K562 (cell line): Measurements from ENCODE around the gene FRMD5. TPM values are rescaled to one million over a fixed set of nuclear protein-coding genes. Genes with fewer than 3 reads are reported as not detected.
A peak's percentile ranks its signal among the peaks of the same experiment; 100 is the strongest.

Experiments used
- BRF1 ChIP-seq: IDR thresholded peaks from 3 replicates; pipeline ENCODE4 v1.6.1; 2011; ENCODE audit warnings: borderline replicate concordance, mild to moderate bottlenecking; ENCODE audit not compliant: insufficient read length; ENCODE audit errors: extremely low read depth
- CBX1 ChIP-seq: sonication (generic); IDR thresholded peaks from 2 replicates; pipeline ENCODE4 v1.6.1; 2016; ENCODE audit warnings: antibody characterized with exemption, low read depth, mild to moderate bottlenecking
- FOXA1 ChIP-seq: fragments of 450-650 bp; IDR thresholded peaks from 2 replicates; pipeline ENCODE4 v1.6.1; 2016; ENCODE audit warnings: mild to moderate bottlenecking, borderline replicate concordance
- FOXO4 ChIP-seq: fragments of 450-650 bp; formaldehyde crosslinking; IDR thresholded peaks from 2 replicates; pipeline ENCODE4 v1.4.0; 2020; ENCODE audit warnings: mild to moderate bottlenecking, moderate library complexity
- HOXB6 ChIP-seq: fragments of 250-450 bp; sonication (Bioruptor Pico); IDR thresholded peaks from 2 replicates; pipeline ENCODE4 v1.5.1; 2022; ENCODE audit warnings: mild to moderate bottlenecking, borderline replicate concordance
- MAZ ChIP-seq, 2 experiments: fragments of 450-650 bp in 1 of 2; sonication (generic) in 1 of 2; formaldehyde crosslinking; IDR thresholded peaks in 1 of 2; conservative IDR thresholded peaks in 1 of 2; 2 replicates each; pipeline versions ENCODE4 v1.4.0 to v1.5.0; 2020; ENCODE audit warnings: mild to moderate bottlenecking in 1 of 2, missing genetic modification reagents in 1 of 2
- MIER1 ChIP-seq: fragments of 450-650 bp; IDR thresholded peaks from 2 replicates; pipeline ENCODE4 v1.6.1; 2016; ENCODE audit warnings: antibody characterized with exemption, mild to moderate bottlenecking, low read depth
- NFIC ChIP-seq: fragments of 450-650 bp; IDR thresholded peaks from 2 replicates; pipeline ENCODE4 v1.6.1; 2017; ENCODE audit warnings: mild to moderate bottlenecking, inconsistent platforms
- POLR2AphosphoS2 ChIP-seq: IDR thresholded peaks from 2 replicates; pipeline ENCODE4 v1.6.1; 2012; ENCODE audit warnings: low read length, improper control_type of control experiment
- PTRF ChIP-seq: fragments of 450-650 bp; IDR thresholded peaks from 2 replicates; pipeline ENCODE4 v1.6.1; 2016; ENCODE audit warnings: mild to moderate bottlenecking, missing genetic modification characterization, missing compliant biosample characterization
- SAFB ChIP-seq: fragments of 200-400 bp; formaldehyde crosslinking; IDR thresholded peaks from 2 replicates; pipeline ENCODE4 v1.6.1; 2017; ENCODE audit warnings: low read depth, low read length, borderline replicate concordance
- SIN3B ChIP-seq: fragments of 450-650 bp; IDR thresholded peaks from 2 replicates; pipeline ENCODE4 v1.6.1; 2017; ENCODE audit warnings: low read depth, mild to moderate bottlenecking, moderate library complexity
- SREBF2 ChIP-seq: sonication (generic); formaldehyde crosslinking; IDR thresholded peaks from 2 replicates; pipeline ENCODE4 v1.4.0; 2020; ENCODE audit warnings: mild to moderate bottlenecking, missing genetic modification reagents
- SRSF1 ChIP-seq: fragments of 200-400 bp; formaldehyde crosslinking; IDR thresholded peaks from 2 replicates; pipeline ENCODE4 v1.6.1; 2017; ENCODE audit warnings: mild to moderate bottlenecking, low read depth, low read length, moderate library complexity
- TAF15 ChIP-seq: fragments of 200-400 bp; formaldehyde crosslinking; IDR thresholded peaks from 2 replicates; pipeline ENCODE4 v1.6.1; 2017; ENCODE audit warnings: mild to moderate bottlenecking, low read depth, low read length, moderate library complexity
- THAP7 ChIP-seq: fragments of 250-450 bp; sonication (Bioruptor Pico); IDR thresholded peaks from 2 replicates; pipeline ENCODE4 v1.5.0; 2021
- YBX1 ChIP-seq: fragments of 450-650 bp; IDR thresholded peaks from 2 replicates; pipeline ENCODE4 v1.7.1; 2016; ENCODE audit warnings: mild to moderate bottlenecking
- ZNF24 ChIP-seq: fragments of 450-650 bp; IDR thresholded peaks from 2 replicates; pipeline ENCODE4 v1.6.1; 2016
- polyA plus RNA-seq, 8 experiments: library from polyadenylated mRNA; depleted of rRNA in 4 of 8; stranded (reverse) in 5 of 8; unstranded in 3 of 8; fragments of >200 nt; fragmentation: Nextera tagmentation in 2 of 8; fragmentation: Illumina TruSeq in 1 of 8; extraction: Ambion mirVana in 2 of 8; extraction: Trizol in 1 of 8; gene quantifications; 2 replicates each; pipeline versions ENCODE4 v1.2.1 to v1.2.3, GENCODE V29; 2011 to 2014; ENCODE audit warnings: inconsistent platforms in 1 of 8, missing spikeins in 1 of 8
- total RNA-seq, 7 experiments: library from RNA; depleted of rRNA in 6 of 7; stranded (reverse); fragments of >200 nt in 6 of 7; fragmentation: Illumina TruSeq in 2 of 7; extraction: Trizol in 2 of 7; gene quantifications; 2 replicates each; pipeline versions ENCODE4 v1.2.1 to v1.2.3, GENCODE V29; 2011 to 2021; ENCODE audit warnings: low replicate concordance in 1 of 7
- TF ChIP-seq, protein P1 (sequence below): conservative IDR thresholded peaks from 2 replicates; pipeline ENCODE4 v1.6.1; 2011; ENCODE audit warnings: low read depth, mild to moderate bottlenecking, low read length; ENCODE audit not compliant: control insufficient read depth
- TF ChIP-seq, protein P2 (sequence below): sonication (generic); formaldehyde crosslinking; IDR thresholded peaks from 2 replicates; pipeline ENCODE4 v1.8.1; 2023; ENCODE audit warnings: mild to moderate bottlenecking, missing genetic modification reagents
- TF ChIP-seq, protein P3 (sequence below): fragments of 250-450 bp; sonication (Bioruptor Pico); IDR thresholded peaks from 2 replicates; pipeline ENCODE4 v1.5.0; 2021

The FRMD5 gene
- total and polyA plus RNA-seq, 9 of the 15 experiments (the other 6 are each of a cell fraction or from before 2014, with no cell fraction given): 0.13 to 0.38 TPM; not detected in 7

GRCh38 chr15:43824302-43825246 is 370.5 kb downstream of the FRMD5 start, which contains the start of gene MFAP1 (continued):
- TF ChIP-seq HOXB6 (CRISPR knock-in tag): no peak
- TF ChIP-seq, protein P1, sequence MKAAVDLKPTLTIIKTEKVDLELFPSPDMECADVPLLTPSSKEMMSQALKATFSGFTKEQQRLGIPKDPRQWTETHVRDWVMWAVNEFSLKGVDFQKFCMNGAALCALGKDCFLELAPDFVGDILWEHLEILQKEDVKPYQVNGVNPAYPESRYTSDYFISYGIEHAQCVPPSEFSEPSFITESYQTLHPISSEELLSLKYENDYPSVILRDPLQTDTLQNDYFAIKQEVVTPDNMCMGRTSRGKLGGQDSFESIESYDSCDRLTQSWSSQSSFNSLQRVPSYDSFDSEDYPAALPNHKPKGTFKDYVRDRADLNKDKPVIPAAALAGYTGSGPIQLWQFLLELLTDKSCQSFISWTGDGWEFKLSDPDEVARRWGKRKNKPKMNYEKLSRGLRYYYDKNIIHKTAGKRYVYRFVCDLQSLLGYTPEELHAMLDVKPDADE: no peak; the same call in 1 of the 2 replicates
- TF ChIP-seq BRF1: no peak
- TF ChIP-seq, protein P2, sequence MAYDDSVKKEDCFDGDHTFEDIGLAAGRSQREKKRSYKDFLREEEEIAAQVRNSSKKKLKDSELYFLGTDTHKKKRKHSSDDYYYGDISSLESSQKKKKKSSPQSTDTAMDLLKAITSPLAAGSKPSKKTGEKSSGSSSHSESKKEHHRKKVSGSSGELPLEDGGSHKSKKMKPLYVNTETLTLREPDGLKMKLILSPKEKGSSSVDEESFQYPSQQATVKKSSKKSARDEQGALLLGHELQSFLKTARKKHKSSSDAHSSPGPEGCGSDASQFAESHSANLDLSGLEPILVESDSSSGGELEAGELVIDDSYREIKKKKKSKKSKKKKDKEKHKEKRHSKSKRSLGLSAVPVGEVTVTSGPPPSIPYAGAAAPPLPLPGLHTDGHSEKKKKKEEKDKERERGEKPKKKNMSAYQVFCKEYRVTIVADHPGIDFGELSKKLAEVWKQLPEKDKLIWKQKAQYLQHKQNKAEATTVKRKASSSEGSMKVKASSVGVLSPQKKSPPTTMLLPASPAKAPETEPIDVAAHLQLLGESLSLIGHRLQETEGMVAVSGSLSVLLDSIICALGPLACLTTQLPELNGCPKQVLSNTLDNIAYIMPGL: no peak
- TF ChIP-seq PTRF (tag): no peak
- TF ChIP-seq SIN3B: peak; percentile 53
- TF ChIP-seq THAP7 (CRISPR knock-in tag): no peak
- no peak for TF ChIP-seq SRSF1
- no peak for TF ChIP-seq FOXO4 (CRISPR knock-in tag)
- peak in 1 of 2 experiments; percentile 45; a peak in 1 of 4 replicates for TF ChIP-seq MAZ (CRISPR knock-in tag; conservative IDR thresholded peaks at IDR 0.05 in 1 of 2, IDR thresholded peaks at IDR 0.05 in 1 of 2)
- TF ChIP-seq, protein P3, sequence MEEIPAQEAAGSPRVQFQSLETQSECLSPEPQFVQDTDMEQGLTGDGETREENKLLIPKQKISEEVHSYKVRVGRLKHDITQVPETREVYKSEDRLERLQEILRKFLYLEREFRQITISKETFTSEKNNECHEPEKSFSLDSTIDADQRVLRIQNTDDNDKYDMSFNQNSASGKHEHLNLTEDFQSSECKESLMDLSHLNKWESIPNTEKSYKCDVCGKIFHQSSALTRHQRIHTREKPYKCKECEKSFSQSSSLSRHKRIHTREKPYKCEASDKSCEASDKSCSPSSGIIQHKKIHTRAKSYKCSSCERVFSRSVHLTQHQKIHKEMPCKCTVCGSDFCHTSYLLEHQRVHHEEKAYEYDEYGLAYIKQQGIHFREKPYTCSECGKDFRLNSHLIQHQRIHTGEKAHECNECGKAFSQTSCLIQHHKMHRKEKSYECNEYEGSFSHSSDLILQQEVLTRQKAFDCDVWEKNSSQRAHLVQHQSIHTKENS (CRISPR knock-in tag): no peak
- no peak for TF ChIP-seq SREBF2 (CRISPR knock-in tag)
- TF ChIP-seq SAFB: no peak
- no peak for TF ChIP-seq YBX1
- no peak; the same call in 1 of the 2 replicates for TF ChIP-seq ZNF24
- TF ChIP-seq CBX1: no peak
- TF ChIP-seq POLR2AphosphoS2: peak; percentile 56; the same call in 1 of the 2 replicates
- no peak for TF ChIP-seq TAF15
- peak; percentile 55 for TF ChIP-seq NFIC
- no peak for TF ChIP-seq FOXA1
- 0 out of 2 replicates have a peak, but pooled peaks have one; percentile 34 for TF ChIP-seq MIER1
